GM12801 (cell line): ENCODE measurements around the gene ISCU.

Source experiments
- CTCF ChIP-seq: IDR thresholded peaks from one replicate; pipeline ENCODE4 v1.5.1; 2011; ENCODE audit warnings: control low read depth; ENCODE audit not compliant: insufficient read length; ENCODE audit errors: extremely low read depth

The ISCU gene

DNA sequence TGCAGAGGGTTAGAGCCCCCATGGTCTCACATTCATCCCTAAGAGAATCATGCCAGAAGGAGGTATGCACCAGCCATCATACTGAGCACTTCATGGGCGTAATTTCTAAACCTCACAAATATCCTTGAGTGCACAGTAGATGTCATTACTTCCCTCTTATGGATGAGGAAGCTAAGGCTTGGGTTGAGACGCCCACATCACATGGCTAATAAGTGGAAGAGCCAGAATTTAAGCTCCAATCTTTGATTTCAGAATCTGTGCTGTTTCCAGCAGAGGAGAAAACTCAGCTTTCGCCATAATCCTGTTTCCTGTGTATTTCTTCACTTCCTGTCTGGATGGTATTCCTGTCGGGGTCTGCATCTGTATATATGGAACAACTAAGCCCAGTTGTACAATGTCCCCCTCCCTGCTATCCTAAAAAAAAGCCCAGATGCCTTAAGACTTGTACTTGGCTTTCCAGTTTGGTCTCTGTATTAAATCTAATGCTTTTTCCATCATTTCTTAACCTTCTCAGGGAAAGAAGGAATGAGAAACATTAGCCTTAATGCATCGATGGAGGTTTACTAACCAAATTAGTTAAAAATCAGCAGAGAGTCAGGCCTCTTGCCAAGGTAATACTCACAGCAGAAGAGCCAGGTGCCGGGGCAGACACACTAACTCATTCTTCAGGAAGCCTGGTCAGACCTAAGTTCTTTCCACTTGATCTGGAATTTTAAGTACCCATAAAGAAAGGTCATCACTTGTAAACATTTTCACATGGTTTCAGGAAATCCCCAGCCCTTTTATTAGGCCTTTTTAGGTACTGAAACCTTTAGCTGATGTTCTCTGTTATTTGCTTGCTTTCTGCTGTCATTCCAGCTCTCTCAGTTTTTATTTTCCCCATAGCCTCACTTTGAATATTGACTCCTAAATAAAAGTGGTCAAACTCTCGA, 5.3 kb downstream of the ISCU start:
- no peak for TF ChIP-seq CTCF

DNA sequence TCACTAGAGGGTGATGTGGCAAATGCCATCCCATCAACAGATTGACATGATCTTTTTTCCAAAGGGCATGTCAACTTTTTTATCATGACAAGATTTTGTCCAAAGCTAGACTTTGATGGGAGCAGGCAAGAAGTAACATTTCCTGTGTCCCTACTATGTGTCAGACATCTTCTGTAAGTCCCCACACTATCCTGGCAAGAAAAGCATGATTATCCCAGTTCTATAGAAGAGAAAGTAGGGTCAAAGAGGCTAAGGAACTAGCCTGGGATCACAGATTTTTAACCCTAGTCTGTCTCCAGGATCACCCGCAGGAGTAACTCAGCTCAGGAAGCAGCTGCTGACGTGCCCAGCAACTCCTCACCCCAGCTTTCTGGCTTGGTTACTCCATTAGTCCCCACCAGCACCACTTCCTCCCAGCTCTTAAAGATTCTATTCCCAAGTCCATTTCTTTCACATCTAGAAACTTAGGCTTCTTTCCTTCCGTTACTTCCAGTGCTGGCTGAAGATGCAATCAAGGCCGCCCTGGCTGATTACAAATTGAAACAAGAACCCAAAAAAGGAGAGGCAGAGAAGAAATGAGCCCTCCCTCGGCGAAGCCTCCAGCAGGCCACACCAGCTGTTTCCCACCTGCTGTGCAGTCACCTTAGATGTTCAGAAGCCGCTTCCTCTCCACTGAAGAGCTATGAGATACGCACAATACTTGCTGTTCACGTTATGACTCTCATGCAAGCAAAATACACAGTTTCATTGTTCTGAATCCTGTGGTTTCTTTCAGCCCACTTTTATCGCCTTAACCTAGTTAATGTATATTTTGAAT, 6.2 kb downstream of the ISCU start:
- no peak for TF ChIP-seq CTCF

GRCh38 chr12:108570743-108571608, 8.6 kb downstream of the ISCU start:
- TF ChIP-seq CTCF: no peak

DNA sequence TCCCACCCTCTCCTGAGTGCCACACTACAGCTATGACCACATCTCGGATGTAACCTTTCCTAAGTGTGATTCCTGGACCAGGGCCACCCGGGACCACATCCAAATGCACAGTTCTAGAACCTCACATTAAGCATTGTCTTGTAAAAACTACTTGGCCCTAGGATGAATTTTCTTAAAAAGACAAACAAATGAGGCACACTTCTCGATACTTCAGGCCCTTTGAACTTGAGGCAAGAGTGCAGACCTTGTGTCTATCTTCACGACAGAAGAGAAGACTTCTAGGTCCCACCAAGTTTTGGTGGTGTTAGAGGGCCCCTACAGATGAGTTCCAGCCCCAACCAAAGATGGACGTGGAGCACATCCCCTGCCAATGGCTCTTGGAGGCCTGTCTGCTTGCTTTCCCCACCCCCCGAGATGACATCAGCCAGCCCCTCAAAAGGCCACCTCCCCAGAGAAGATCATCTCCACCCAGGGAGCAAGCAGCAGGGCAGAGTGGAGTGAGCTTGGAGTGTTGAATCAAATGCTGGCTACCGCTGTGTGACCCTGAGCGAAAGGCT, 9.3 kb downstream of the ISCU start:
- TF ChIP-seq CTCF: no peak

DNA sequence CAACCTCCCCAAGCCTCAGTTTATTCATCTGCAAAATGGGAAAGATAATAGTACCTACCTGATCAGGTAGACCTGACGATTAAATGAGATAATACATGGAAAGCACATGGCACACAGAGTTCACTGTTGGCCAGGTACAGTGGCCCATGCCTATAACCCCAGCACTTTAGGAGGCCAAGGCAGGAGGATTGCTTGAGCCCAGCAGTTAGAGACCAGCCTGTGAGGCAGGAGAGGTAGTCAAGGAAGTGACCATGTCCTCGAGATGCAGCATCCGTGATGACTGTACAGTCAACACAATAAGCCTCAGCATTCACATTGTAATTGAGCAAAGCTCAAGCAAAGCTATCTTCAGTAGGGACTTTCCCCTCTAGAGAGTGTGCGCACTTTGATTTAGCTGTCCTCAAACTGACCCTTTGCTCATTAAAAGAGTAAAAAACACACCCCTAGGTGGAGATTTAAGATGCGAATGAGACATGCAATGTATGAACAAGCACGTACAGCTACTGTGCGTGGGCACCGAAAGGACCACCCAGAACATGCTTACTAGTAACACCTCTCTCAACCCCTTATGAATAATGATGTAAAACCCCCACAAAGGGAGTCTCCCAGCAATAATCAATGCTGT, 9.9 kb downstream of the ISCU start:
- TF ChIP-seq CTCF: no peak

DNA sequence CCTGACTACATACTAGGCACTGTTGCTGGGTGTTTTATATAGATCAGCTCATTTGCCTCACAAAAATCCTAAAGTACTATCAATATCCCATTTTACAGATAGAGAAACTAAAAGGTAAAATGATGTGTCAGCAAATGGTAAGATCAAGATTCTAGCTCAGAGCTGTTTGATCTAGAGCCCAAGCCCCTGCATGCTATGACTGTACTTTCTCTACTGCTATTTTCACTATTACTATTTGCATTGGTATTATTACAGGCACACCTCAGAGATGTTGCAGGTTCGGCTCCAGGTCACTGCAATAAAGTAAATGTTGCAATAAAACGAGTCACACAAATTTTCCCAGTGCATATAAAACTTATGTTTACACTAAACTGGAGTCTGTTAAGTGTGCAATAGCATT, 10.9 kb downstream of the ISCU start:
- no peak for TF ChIP-seq CTCF
